ENCODE data around the gene CCSER1. TPM values are rescaled to one million over a fixed set of nuclear protein-coding genes. Genes with fewer than 3 reads are reported as not detected.

Gene CCSER1
- total RNA-seq, 1 donor from 2014 or later: 18.1 TPM

GRCh38 chr4:90162566-90162965 lies 35.4 kb downstream of the CCSER1 start:
- H3K4me3 Mint-ChIP-seq: no peak overlapping the region
- H3K9me3 Mint-ChIP-seq: no peaks in the 10 kb centered on the region
- no peak overlapping the region for H3K27ac Mint-ChIP-seq
- H3K36me3 Mint-ChIP-seq: no peaks in the 10 kb centered on the region
- TF ChIP-seq CTCF (conservative IDR thresholded peaks at IDR 0.05): no peak
- no peaks in the 10 kb centered on the region for H3K27me3 Mint-ChIP-seq
- H3K4me1 Mint-ChIP-seq (ENCODE audit: unreplicated experiment): peaks cover 6% of the 10 kb centered on the region
- DNase-seq (ENCODE audit: extremely low spot score, unreplicated experiment): no peak

- no peak overlapping the region for H3K27ac Mint-ChIP-seq
- no peak for DNase-seq (ENCODE audit: extremely low spot score, unreplicated experiment)
- H3K36me3 Mint-ChIP-seq: no peaks in the 10 kb centered on the region
- no peaks in the 10 kb centered on the region for H3K27me3 Mint-ChIP-seq
- no peaks in the 10 kb centered on the region for H3K9me3 Mint-ChIP-seq
- TF ChIP-seq CTCF (conservative IDR thresholded peaks at IDR 0.05): no peak
- no peak overlapping the region for H3K4me3 Mint-ChIP-seq
- peaks cover 6% of the 10 kb centered on the region for H3K4me1 Mint-ChIP-seq (ENCODE audit: unreplicated experiment)
Observed at GRCh38 chr4:90163872-90164271, 36.7 kb downstream of the CCSER1 start.

- no peak for TF ChIP-seq CTCF (conservative IDR thresholded peaks at IDR 0.05)
- Mint-ChIP-seq H3K27ac (no peak overlapping the region), H3K36me3 (peaks cover 3% of the 10 kb centered on the region), H3K27me3 (no peaks in the 10 kb centered on the region), H3K9me3 (peaks cover 8% of the 10 kb centered on the region), H3K4me3 (no peak overlapping the region), H3K4me1 (ENCODE audit: unreplicated experiment) (no peaks in the 10 kb centered on the region)
- no peak for DNase-seq (ENCODE audit: extremely low spot score, unreplicated experiment)
Observed at GRCh38 chr4:90165883-90166282, 38.7 kb downstream of the CCSER1 start.

DNA sequence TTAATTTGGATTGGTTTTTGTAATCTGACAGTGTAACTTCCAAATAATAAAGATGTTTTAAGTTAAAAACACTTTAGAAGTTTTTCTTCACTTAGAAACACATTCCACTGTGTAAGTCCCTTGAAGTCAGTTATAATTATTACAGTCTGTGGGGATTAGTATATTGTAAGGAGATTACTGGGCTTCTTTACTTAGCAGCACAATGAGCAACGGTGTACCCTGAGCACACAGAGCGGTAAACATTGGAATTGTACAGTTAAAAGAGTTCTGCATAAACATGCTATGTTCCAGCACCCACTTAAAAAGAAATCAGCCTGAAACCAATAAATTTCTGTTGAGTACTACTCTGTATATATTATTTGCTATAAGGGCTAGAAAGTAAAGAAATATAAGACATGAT lies 44.3 kb downstream of the CCSER1 start:
- no peak overlapping the region for H3K27ac Mint-ChIP-seq
- no peaks in the 10 kb centered on the region for H3K4me1 Mint-ChIP-seq (ENCODE audit: unreplicated experiment)
- no peak for DNase-seq (ENCODE audit: extremely low spot score, unreplicated experiment)
- peaks cover 3% of the 10 kb centered on the region for H3K36me3 Mint-ChIP-seq
- no peaks in the 10 kb centered on the region for H3K27me3 Mint-ChIP-seq
- H3K4me3 Mint-ChIP-seq: no peak overlapping the region
- no peak for TF ChIP-seq CTCF (conservative IDR thresholded peaks at IDR 0.05)
- H3K9me3 Mint-ChIP-seq: peaks cover 12% of the 10 kb centered on the region

- peaks cover 11% of the 10 kb centered on the region for H3K9me3 Mint-ChIP-seq
- no peak for TF ChIP-seq CTCF (conservative IDR thresholded peaks at IDR 0.05)
- H3K36me3 Mint-ChIP-seq: peaks cover 3% of the 10 kb centered on the region
- no peaks in the 10 kb centered on the region for H3K4me1 Mint-ChIP-seq (ENCODE audit: unreplicated experiment)
- H3K27ac Mint-ChIP-seq: peak overlapping the region; percentile 89
- peak overlapping the region; percentile 51 for H3K4me3 Mint-ChIP-seq
- no peak for DNase-seq (ENCODE audit: extremely low spot score, unreplicated experiment)
- no peaks in the 10 kb centered on the region for H3K27me3 Mint-ChIP-seq
Observed at GRCh38 chr4:90174621-90175023, 47.4 kb downstream of the CCSER1 start.

DNA sequence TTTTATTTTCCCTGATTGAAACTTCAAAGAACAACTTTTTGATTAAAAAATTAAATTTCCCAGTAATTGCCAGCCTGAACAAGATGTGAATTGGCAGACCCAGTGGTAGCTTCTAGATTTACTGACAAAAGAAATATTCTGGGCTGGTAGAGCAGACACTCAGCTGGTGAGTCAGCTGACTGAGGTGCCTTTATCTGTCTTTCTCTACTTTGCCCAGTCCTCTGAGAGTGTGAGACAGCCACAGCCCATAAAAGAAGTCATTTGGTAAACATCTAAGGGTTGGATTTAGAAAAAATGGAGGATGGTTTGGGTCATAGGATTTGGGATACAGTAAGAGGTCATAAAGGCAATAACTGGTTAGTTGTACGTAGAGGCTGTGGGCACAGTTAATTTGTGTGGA lies 54.5 kb downstream of the CCSER1 start:
- TF ChIP-seq CTCF (conservative IDR thresholded peaks at IDR 0.05): no peak
- Mint-ChIP-seq H3K27ac (peak overlapping the region; percentile 17), H3K9me3 (no peaks in the 10 kb centered on the region), H3K4me3 (peak overlapping the region; percentile 33), H3K27me3 (no peaks in the 10 kb centered on the region), H3K4me1 (ENCODE audit: unreplicated experiment) (peaks cover 19% of the 10 kb centered on the region), H3K36me3 (no peaks in the 10 kb centered on the region)
- DNase-seq (ENCODE audit: extremely low spot score, unreplicated experiment): no peak
